Measurements from ENCODE around the gene DES.

DES gene

DNA sequence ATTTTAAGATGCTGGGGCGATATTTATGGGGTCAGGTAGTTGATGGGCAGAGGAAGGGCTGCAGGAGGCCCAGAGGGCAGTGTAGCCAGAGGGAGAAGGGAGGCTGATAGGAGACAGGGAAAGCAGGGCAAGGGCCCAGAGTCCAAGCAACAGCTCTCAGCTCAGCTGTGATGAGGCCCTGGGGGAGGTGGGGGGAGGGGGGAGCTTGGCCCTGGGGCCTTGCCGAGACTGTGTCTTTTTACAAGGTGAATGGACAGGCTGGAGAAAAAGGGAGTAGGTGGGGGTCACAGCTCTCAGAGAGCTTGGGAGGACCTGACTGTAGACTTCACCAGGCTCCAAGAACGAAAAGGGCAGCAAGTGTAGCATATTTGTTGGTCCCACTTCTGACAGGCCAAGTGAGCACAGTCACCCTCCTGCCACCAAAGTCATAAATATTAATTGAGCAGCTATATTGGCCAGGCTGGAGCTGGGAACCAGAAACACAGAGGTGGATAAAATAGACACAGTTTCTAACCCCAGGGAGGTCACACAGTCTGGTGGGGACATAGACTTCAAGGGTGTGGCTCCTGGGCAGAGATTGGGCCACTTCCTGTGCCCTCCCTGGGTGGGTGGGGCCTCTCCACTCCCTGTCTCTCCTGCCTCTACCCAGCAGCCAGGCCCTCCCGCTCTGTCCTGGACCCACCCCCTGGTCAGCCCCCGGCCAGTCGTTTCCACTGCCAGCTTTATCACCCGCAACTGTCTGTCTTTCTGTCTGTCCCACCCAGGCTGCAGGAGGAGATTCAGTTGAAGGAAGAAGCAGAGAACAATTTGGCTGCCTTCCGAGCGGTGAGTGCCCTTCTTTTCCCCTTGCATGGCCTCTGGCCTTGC lies 1.4 kb downstream of the DES start:
- Histone ChIP-seq H2AFZ (ENCODE audit: low read length) (peak overlapping the region; percentile 61), H2BK120ac (ENCODE audit: low read depth, low read length) (no peak overlapping the region), H3K14ac (ENCODE audit: low read length) (no peak overlapping the region), H3K4ac (ENCODE audit: low read length) (no peak overlapping the region), H3K18ac (ENCODE audit: low read length) (peak overlapping the region; percentile 22), H3K4me2 (ENCODE audit: insufficient read depth, low read length, poor library complexity, severe bottlenecking) (no peak overlapping the region), H3K23ac (ENCODE audit: low read depth, low read length, poor library complexity) (peak overlapping the region; percentile 21), H3K79me1 (ENCODE audit: low read depth, low read length) (no peaks in the 10 kb centered on the region), H2BK12ac (ENCODE audit: low read length) (no peak overlapping the region), H3K4me1 (ENCODE audit: control insufficient read depth in 2 of 2, insufficient read depth in 1 of 2, low read depth in 1 of 2, low read length in 2 of 2) (peaks cover 3 to 18% of the 10 kb centered on the region in 2 donors), H4K8ac (ENCODE audit: low read depth, low read length) (no peak overlapping the region), H3K4me3 (ENCODE audit: low read length in 2 of 2) (no peak overlapping the region), H3K27me3 (ENCODE audit: control insufficient read depth in 3 of 3, insufficient read depth in 3 of 3, low read depth in 1 of 3, low read length in 3 of 3) (peaks cover 5 to 29% (median 7%) of the 10 kb centered on the region in 3 experiments), H2AK5ac (ENCODE audit: low read depth, low read length) (peak overlapping the region; percentile 70), H2BK5ac (ENCODE audit: low read length) (no peak overlapping the region), H3K9me3 (replicated peaks in 1 of 2; ENCODE audit: control insufficient read depth in 2 of 2, insufficient read depth in 1 of 2, low read depth in 1 of 2, low read length in 2 of 2) (no peaks in the 10 kb centered on the region), H3K36me3 (replicated peaks in 1 of 2; ENCODE audit: control insufficient read depth in 2 of 2, insufficient read depth in 2 of 2, low read length in 2 of 2) (no peaks in the 10 kb centered on the region), H4K91ac (ENCODE audit: low read depth, low read length, poor library complexity) (no peak overlapping the region), H2BK15ac (ENCODE audit: low read length) (no peak overlapping the region), H3K9ac (ENCODE audit: low read depth, low read length, poor library complexity) (no peak overlapping the region), H3K27ac (replicated peaks; ENCODE audit: low read length) (no peak overlapping the region)
- no CpG with 5 or more reads among the region's 9 CpGs for WGBS, 2 donors (ENCODE audit: extremely low coverage in 2 of 2, insufficient read length in 2 of 2, insufficient replicate concordance in 1 of 2)
- DNase-seq (ENCODE audit: low spot score): no peak

DNA sequence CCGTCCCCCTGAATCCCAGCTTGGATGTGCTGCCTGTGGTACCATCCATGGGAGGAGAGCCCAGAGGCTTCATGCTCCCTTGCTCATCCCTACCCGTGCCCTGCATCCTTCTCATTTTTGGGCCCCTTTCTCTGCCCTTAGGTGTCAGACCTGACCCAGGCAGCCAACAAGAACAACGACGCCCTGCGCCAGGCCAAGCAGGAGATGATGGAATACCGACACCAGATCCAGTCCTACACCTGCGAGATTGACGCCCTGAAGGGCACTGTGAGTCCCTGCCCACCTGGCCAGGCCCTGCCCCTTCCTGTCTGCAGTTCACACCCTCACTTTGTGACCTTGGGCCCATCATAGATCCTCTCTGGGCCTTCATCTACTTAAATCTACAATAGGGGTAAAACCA lies 2.5 kb downstream of the DES start:
- Histone ChIP-seq H3K4ac (ENCODE audit: low read length) (peak overlapping the region; percentile 12), H3K14ac (ENCODE audit: low read length) (peak overlapping the region; percentile 75), H3K79me1 (ENCODE audit: low read depth, low read length) (no peaks in the 10 kb centered on the region), H3K23ac (ENCODE audit: low read depth, low read length, poor library complexity) (peak overlapping the region; percentile 63), H3K4me2 (ENCODE audit: insufficient read depth, low read length, poor library complexity, severe bottlenecking) (no peak overlapping the region), H2BK120ac (ENCODE audit: low read depth, low read length) (no peak overlapping the region), H4K8ac (ENCODE audit: low read depth, low read length) (no peak overlapping the region), H3K4me3 (ENCODE audit: low read length in 2 of 2) (no peak overlapping the region), H3K36me3 (replicated peaks in 1 of 2; ENCODE audit: control insufficient read depth in 2 of 2, insufficient read depth in 2 of 2, low read length in 2 of 2) (no peaks in the 10 kb centered on the region), H2BK5ac (ENCODE audit: low read length) (no peak overlapping the region), H4K91ac (ENCODE audit: low read depth, low read length, poor library complexity) (no peak overlapping the region), H3K4me1 (ENCODE audit: control insufficient read depth in 2 of 2, insufficient read depth in 1 of 2, low read depth in 1 of 2, low read length in 2 of 2) (peaks cover 3 to 18% of the 10 kb centered on the region in 2 donors), H2BK15ac (ENCODE audit: low read length) (no peak overlapping the region), H2AK5ac (ENCODE audit: low read depth, low read length) (no peak overlapping the region), H2AFZ (ENCODE audit: low read length) (no peak overlapping the region), H3K18ac (ENCODE audit: low read length) (no peak overlapping the region), H3K9me3 (replicated peaks in 1 of 2; ENCODE audit: control insufficient read depth in 2 of 2, insufficient read depth in 1 of 2, low read depth in 1 of 2, low read length in 2 of 2) (no peaks in the 10 kb centered on the region), H2BK12ac (ENCODE audit: low read length) (no peak overlapping the region), H3K27me3 (ENCODE audit: control insufficient read depth in 3 of 3, insufficient read depth in 3 of 3, low read depth in 1 of 3, low read length in 3 of 3) (peaks cover 5 to 29% (median 14%) of the 10 kb centered on the region in 3 experiments), H3K9ac (ENCODE audit: low read depth, low read length, poor library complexity) (no peak overlapping the region), H3K27ac (replicated peaks; ENCODE audit: low read length) (no peak overlapping the region)
- no CpG with 5 or more reads among the region's 8 CpGs for WGBS, 2 donors (ENCODE audit: extremely low coverage in 2 of 2, insufficient read length in 2 of 2, insufficient replicate concordance in 1 of 2)
- no peak for DNase-seq (ENCODE audit: low spot score)

DNA sequence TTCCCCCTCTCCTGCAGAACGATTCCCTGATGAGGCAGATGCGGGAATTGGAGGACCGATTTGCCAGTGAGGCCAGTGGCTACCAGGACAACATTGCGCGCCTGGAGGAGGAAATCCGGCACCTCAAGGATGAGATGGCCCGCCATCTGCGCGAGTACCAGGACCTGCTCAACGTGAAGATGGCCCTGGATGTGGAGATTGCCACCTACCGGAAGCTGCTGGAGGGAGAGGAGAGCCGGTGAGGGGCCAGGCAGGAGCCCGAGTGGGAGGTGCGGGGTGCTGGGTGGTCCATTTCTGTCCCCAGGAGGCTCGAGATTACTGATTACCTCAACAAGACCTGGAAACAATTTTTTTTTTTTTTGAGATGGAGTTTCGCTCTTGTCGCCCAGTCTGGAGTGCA lies 3.1 kb downstream of the DES start:
- no peak overlapping the region for H3K14ac ChIP-seq (ENCODE audit: low read length)
- H3K4ac ChIP-seq (ENCODE audit: low read length): no peak overlapping the region
- DNase-seq (ENCODE audit: low spot score): no peak
- peaks cover 8 to 15% of the 10 kb centered on the region in 2 donors for H3K4me1 ChIP-seq (ENCODE audit: control insufficient read depth in 2 of 2, insufficient read depth in 1 of 2, low read depth in 1 of 2, low read length in 2 of 2)
- H2BK5ac ChIP-seq (ENCODE audit: low read length): no peak overlapping the region
- no peak overlapping the region for H4K8ac ChIP-seq (ENCODE audit: low read depth, low read length)
- H3K18ac ChIP-seq (ENCODE audit: low read length): no peak overlapping the region
- H3K79me1 ChIP-seq (ENCODE audit: low read depth, low read length): no peaks in the 10 kb centered on the region
- H3K9ac ChIP-seq (ENCODE audit: low read depth, low read length, poor library complexity): no peak overlapping the region
- H2AK5ac ChIP-seq (ENCODE audit: low read depth, low read length): no peak overlapping the region
- no CpG with 5 or more reads among the region's 17 CpGs for WGBS, 2 donors (ENCODE audit: extremely low coverage in 2 of 2, insufficient read length in 2 of 2, insufficient replicate concordance in 1 of 2)
- H2BK15ac ChIP-seq (ENCODE audit: low read length): no peak overlapping the region
- H3K27ac ChIP-seq (replicated peaks; ENCODE audit: low read length): no peak overlapping the region
- no peaks in the 10 kb centered on the region for H3K9me3 ChIP-seq (replicated peaks in 1 of 2; ENCODE audit: control insufficient read depth in 2 of 2, insufficient read depth in 1 of 2, low read depth in 1 of 2, low read length in 2 of 2)
- no peak overlapping the region for H2AFZ ChIP-seq (ENCODE audit: low read length)
- no peak overlapping the region for H3K4me3 ChIP-seq (ENCODE audit: low read length in 2 of 2)
- H2BK12ac ChIP-seq (ENCODE audit: low read length): no peak overlapping the region
- peaks cover 5 to 29% (median 18%) of the 10 kb centered on the region in 3 experiments for H3K27me3 ChIP-seq (ENCODE audit: control insufficient read depth in 3 of 3, insufficient read depth in 3 of 3, low read depth in 1 of 3, low read length in 3 of 3)
- H3K36me3 ChIP-seq (replicated peaks in 1 of 2; ENCODE audit: control insufficient read depth in 2 of 2, insufficient read depth in 2 of 2, low read length in 2 of 2): no peaks in the 10 kb centered on the region
- H3K4me2 ChIP-seq (ENCODE audit: insufficient read depth, low read length, poor library complexity, severe bottlenecking): no peak overlapping the region
- H3K23ac ChIP-seq (ENCODE audit: low read depth, low read length, poor library complexity): no peak overlapping the region
- H4K91ac ChIP-seq (ENCODE audit: low read depth, low read length, poor library complexity): no peak overlapping the region
- no peak overlapping the region for H2BK120ac ChIP-seq (ENCODE audit: low read depth, low read length)

DNA sequence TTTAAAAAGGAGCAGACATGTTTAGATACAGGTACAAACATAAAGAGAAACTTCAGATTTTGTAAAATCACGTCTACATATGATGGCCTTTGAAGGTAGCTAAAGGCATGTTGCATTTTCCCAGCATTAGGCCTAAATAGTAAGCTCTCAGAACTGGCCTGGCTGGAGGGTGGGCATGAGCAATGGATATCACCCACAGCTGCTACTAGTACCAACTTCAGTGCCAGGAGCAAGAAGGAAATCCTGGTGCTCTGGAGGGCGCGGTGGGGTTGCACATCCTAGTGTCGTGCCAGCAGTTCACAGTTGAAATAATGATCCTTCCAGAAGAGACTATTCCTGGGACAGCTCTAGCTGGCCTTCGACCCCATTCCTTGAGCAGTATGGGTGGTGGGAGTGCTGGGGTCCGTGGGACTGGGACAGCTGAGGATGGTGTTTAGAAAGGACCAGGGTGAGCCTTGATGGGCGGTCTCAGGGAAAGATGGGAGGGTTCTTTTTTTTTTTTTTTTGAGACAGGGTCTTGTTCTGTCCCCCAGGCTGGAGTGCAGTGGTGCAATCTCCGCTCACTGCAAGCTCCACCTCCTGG lies 4.9 kb downstream of the DES start:
- peaks cover 10 to 11% of the 10 kb centered on the region in 2 donors for H3K4me1 ChIP-seq (ENCODE audit: control insufficient read depth in 2 of 2, insufficient read depth in 1 of 2, low read depth in 1 of 2, low read length in 2 of 2)
- H4K91ac ChIP-seq (ENCODE audit: low read depth, low read length, poor library complexity): no peak overlapping the region
- H2AK5ac ChIP-seq (ENCODE audit: low read depth, low read length): no peak overlapping the region
- no peak overlapping the region for H3K4me3 ChIP-seq (ENCODE audit: low read length in 2 of 2)
- no peaks in the 10 kb centered on the region for H3K79me1 ChIP-seq (ENCODE audit: low read depth, low read length)
- no peak overlapping the region for H3K18ac ChIP-seq (ENCODE audit: low read length)
- H2AFZ ChIP-seq (ENCODE audit: low read length): no peak overlapping the region
- no peak overlapping the region for H4K8ac ChIP-seq (ENCODE audit: low read depth, low read length)
- no peak overlapping the region for H2BK15ac ChIP-seq (ENCODE audit: low read length)
- H2BK120ac ChIP-seq (ENCODE audit: low read depth, low read length): no peak overlapping the region
- H3K27ac ChIP-seq (replicated peaks; ENCODE audit: low read length): no peak overlapping the region
- DNase-seq (ENCODE audit: low spot score): no peak
- H2BK5ac ChIP-seq (ENCODE audit: low read length): no peak overlapping the region
- no CpG with 5 or more reads among the region's 8 CpGs for WGBS, 2 donors (ENCODE audit: extremely low coverage in 2 of 2, insufficient read length in 2 of 2, insufficient replicate concordance in 1 of 2)
- H3K27me3 ChIP-seq (ENCODE audit: control insufficient read depth in 3 of 3, insufficient read depth in 3 of 3, low read depth in 1 of 3, low read length in 3 of 3): peaks cover 5 to 32% (median 26%) of the 10 kb centered on the region in 3 experiments
- no peak overlapping the region for H3K23ac ChIP-seq (ENCODE audit: low read depth, low read length, poor library complexity)
- no peak overlapping the region for H3K14ac ChIP-seq (ENCODE audit: low read length)
- H3K9me3 ChIP-seq (replicated peaks in 1 of 2; ENCODE audit: control insufficient read depth in 2 of 2, insufficient read depth in 1 of 2, low read depth in 1 of 2, low read length in 2 of 2): no peaks in the 10 kb centered on the region
- H3K4me2 ChIP-seq (ENCODE audit: insufficient read depth, low read length, poor library complexity, severe bottlenecking): no peak overlapping the region
- H3K36me3 ChIP-seq (replicated peaks in 1 of 2; ENCODE audit: control insufficient read depth in 2 of 2, insufficient read depth in 2 of 2, low read length in 2 of 2): no peaks in the 10 kb centered on the region
- H3K9ac ChIP-seq (ENCODE audit: low read depth, low read length, poor library complexity): no peak overlapping the region
- no peak overlapping the region for H2BK12ac ChIP-seq (ENCODE audit: low read length)
- no peak overlapping the region for H3K4ac ChIP-seq (ENCODE audit: low read length)
